ENCODE data around the gene DUS2.

- TF ChIP-seq CTCF (IDR thresholded peaks at IDR 0.05 in 2 of 3, conservative IDR thresholded peaks at IDR 0.05 in 1 of 3; ENCODE audit: insufficient read depth in 2 of 3, low read depth in 1 of 3, low read length in 3 of 3) (no peak), ZNF384 (IDR thresholded peaks at IDR 0.05; ENCODE audit: low read depth, low read length) (no peak), STAT5B (CRISPR knock-in tag; IDR thresholded peaks at IDR 0.05) (no peak), ARNT (IDR thresholded peaks at IDR 0.05) (no peak), HDAC6 (IDR thresholded peaks at IDR 0.05; ENCODE audit: low read depth, low read length) (no peak), POLR2AphosphoS5 (IDR thresholded peaks at IDR 0.05; ENCODE audit: control insufficient read depth, insufficient read depth, low read depth, low read length) (no peak), POLR2A (conservative IDR thresholded peaks at IDR 0.05) (no peak), ELK1 (CRISPR knock-in tag; IDR thresholded peaks at IDR 0.05) (no peak), ZFP30 (CRISPR knock-in tag; IDR thresholded peaks at IDR 0.05; ENCODE audit: borderline replicate concordance) (no peak), MAX (CRISPR knock-in tag; IDR thresholded peaks at IDR 0.05) (no peak), KDM1A (IDR thresholded peaks at IDR 0.05) (no peak)
These were observed 22.6 kb upstream of the DUS2 start for GRCh38 chr16:68000450-68000849.
